Choroid plexus epithelial cell (primary cell): ENCODE data around the gene APLN.

Experiments used
- DNase-seq: peaks from one replicate; pipeline ENCODE4 v3.0.0-alpha.2; 2010; ENCODE audit warnings: low read depth
- H3K4me3 ChIP-seq: 2 replicates; pipeline ENCODE4 v1.5.1; 2011; ENCODE audit warnings: low read depth, mild to moderate bottlenecking, control low read depth, low read length, moderate library complexity
- CTCF ChIP-seq: conservative IDR thresholded peaks from 2 replicates; pipeline ENCODE4 v1.5.1; 2011; ENCODE audit warnings: low read depth, mild to moderate bottlenecking, control low read depth, inconsistent platforms, low read length, moderate library complexity

The APLN gene

GRCh38 chrX:129631849-129632248, 22.9 kb downstream of the APLN start:
- DNase-seq: no peak
- no peak for TF ChIP-seq CTCF
- H3K4me3 ChIP-seq: no peak overlapping the region

- H3K4me3 ChIP-seq: no peak overlapping the region
- DNase-seq: no peak
- TF ChIP-seq CTCF: no peak
Measured at GRCh38 chrX:129629837-129630236, 24.9 kb downstream of the APLN start.

GRCh38 chrX:129626026-129626425, 28.7 kb downstream of the APLN start:
- H3K4me3 ChIP-seq: no peak overlapping the region
- DNase-seq: no peak
- TF ChIP-seq CTCF: no peak

GRCh38 chrX:129622757-129623301, 31.9 kb downstream of the APLN start:
- H3K4me3 ChIP-seq: no peak overlapping the region
- peak; percentile 92 for DNase-seq
- no peak for TF ChIP-seq CTCF

- TF ChIP-seq CTCF: no peak
- DNase-seq: no peak
- no peak overlapping the region for H3K4me3 ChIP-seq
Measured at GRCh38 chrX:129618997-129619396, 35.8 kb downstream of the APLN start.

GRCh38 chrX:129617420-129617819, 37.3 kb downstream of the APLN start:
- no peak for TF ChIP-seq CTCF
- DNase-seq: no peak
- no peak overlapping the region for H3K4me3 ChIP-seq

GRCh38 chrX:129614481-129615255, 40.1 kb downstream of the APLN start:
- DNase-seq: no peak
- no peak overlapping the region for H3K4me3 ChIP-seq
- no peak for TF ChIP-seq CTCF
